Naive thymus-derived CD8-positive, alpha-beta T cell (primary cell): ENCODE measurements around the gene CELSR3. TPM values are rescaled to one million over a fixed set of nuclear protein-coding genes. Genes with fewer than 3 reads are reported as not detected.

Source experiments
- ATAC-seq, 2 donors: fragments of 150-1000 bp; cut with Tn5 transposase in 1 of 2; sonication (Bioruptor Pico), chemical (Tn5 transposase) in 1 of 2; 1 replicate in 1 of 2; 2 replicates in 1 of 2; pipeline ENCODE4 v1.10.0; 2021; ENCODE audit warnings: mild to moderate bottlenecking in 2 of 2, moderate library complexity in 2 of 2
- POLR2A ChIA-PET: fragments of 350-600 bp; sonication (Branson Sonifier 250); formaldehyde crosslinking; loops from one replicate; lab custom pipeline; 2021; ENCODE audit warnings: antibody characterized with exemption; lab: Charles Lee
- DNase-seq, 10 donors: peaks; one replicate each; pipeline versions ENCODE4 v3.0.0 to v3.0.0-alpha.2; 2020 to 2022
- H3K27ac Mint-ChIP-seq, 10 donors: one replicate each; pipeline ENCODE4 v1.8.0; 2020 to 2022; ENCODE audit warnings: mild to moderate bottlenecking in 10 of 10, mixed read lengths in 10 of 10, moderate library complexity in 4 of 10, inconsistent platforms in 1 of 10
- H3K27me3 Mint-ChIP-seq, 5 donors: one replicate each; pipeline ENCODE4 v1.8.0; 2021 to 2022; ENCODE audit warnings: mixed read lengths in 5 of 5
- H3K36me3 Mint-ChIP-seq, 3 donors: one replicate each; pipeline ENCODE4 v1.8.0; 2020 to 2022; ENCODE audit warnings: mixed read lengths in 3 of 3, mild to moderate bottlenecking in 2 of 3, inconsistent platforms in 1 of 3
- H3K4me1 Mint-ChIP-seq, 4 donors: one replicate each; pipeline ENCODE4 v1.8.0; 2021 to 2022; ENCODE audit warnings: mixed read lengths in 4 of 4
- H3K4me3 Mint-ChIP-seq, 10 donors: one replicate each; pipeline ENCODE4 v1.8.0; 2020 to 2022; ENCODE audit warnings: mild to moderate bottlenecking in 10 of 10, mixed read lengths in 10 of 10, moderate library complexity in 6 of 10, inconsistent platforms in 1 of 10
- H3K9me3 Mint-ChIP-seq, 9 donors: one replicate each; pipeline ENCODE4 v1.8.0; 2020 to 2022; ENCODE audit warnings: mixed read lengths in 9 of 9, mild to moderate bottlenecking in 3 of 9, inconsistent platforms in 1 of 9, moderate library complexity in 1 of 9
- polyA plus RNA-seq, 3 donors: library from polyadenylated mRNA; unstranded; fragments of 300-500 nt; fragmentation: Illumina TruSeq; gene quantifications; one replicate each; pipeline ENCODE4 v1.2.3, GENCODE V29; 2021
- total RNA-seq, 8 experiments: library from RNA in 2 of 8; stranded (reverse) in 2 of 8; gene quantifications; one replicate each; pipeline ENCODE4 v1.2.3 and lab custom pipeline; 2021 to 2026

The CELSR3 gene
- total and polyA plus RNA-seq, 5 experiments from 2014 or later: 0.21 to 7.9 (median 0.60) TPM

DNA sequence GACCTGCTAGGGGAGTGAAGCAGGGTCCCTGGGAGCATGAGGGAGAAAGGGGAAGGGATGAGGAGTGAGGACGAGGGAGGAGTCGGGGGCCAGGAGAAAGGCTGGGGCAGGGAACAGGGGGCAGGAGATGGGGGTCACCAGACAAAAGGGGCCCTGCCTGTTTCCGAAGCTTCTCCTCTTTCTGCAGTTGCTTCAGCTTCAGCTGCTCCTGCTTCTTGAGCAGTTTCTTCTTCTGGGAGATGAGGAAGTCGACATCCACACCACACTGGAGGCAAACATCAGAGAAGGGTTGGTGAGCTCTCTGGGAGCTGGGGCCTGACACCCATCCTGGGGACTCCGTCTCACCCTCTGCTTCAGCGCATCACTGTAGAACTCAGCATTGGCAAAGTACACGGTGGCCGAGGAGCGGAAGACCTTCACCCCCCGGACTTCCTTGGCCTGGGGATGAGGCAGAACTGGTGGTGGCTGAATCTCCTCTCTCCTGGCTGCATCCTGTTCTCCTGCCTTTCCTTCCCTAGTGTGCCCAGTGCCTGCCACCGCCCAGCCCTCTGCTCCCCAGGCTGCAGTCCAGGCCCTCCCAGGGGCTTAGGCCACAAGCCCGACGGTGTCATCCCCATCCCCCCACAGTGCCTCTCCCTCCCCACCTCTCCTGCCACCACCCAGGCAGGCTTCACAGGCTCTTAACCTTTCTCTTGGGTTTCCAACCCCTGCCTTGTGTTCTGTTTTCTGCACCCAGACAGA lies 34.2 kb downstream of the CELSR3 start:
- POLR2A ChIA-PET: no interaction called here
- no peak overlapping the region for H3K4me3 Mint-ChIP-seq
- H3K27ac Mint-ChIP-seq: peak overlapping the region in 1 of 10 donors; percentile 62
- peaks cover 0 to 20% (median 13%) of the 10 kb centered on the region in 3 donors for H3K36me3 Mint-ChIP-seq
- DNase-seq (no peak), ATAC-seq (no peak)
- peaks cover 5 to 20% (median 15%) of the 10 kb centered on the region in 4 donors for H3K4me1 Mint-ChIP-seq
- no peaks in the 10 kb centered on the region for H3K9me3 Mint-ChIP-seq
- H3K27me3 Mint-ChIP-seq: no peaks in the 10 kb centered on the region

- ATAC-seq: no peak
- Mint-ChIP-seq H3K27ac (no peak overlapping the region), H3K4me1 (peaks cover 5 to 15% (median 12%) of the 10 kb centered on the region in 4 donors), H3K4me3 (no peak overlapping the region), H3K27me3 (no peaks in the 10 kb centered on the region), H3K9me3 (no peaks in the 10 kb centered on the region), H3K36me3 (peaks cover 0 to 15% (median 13%) of the 10 kb centered on the region in 3 donors)
- POLR2A ChIA-PET: no interaction called here
- no peak for DNase-seq
Observed at GRCh38 chr3:48625600-48625999, 37.1 kb downstream of the CELSR3 start.

DNA sequence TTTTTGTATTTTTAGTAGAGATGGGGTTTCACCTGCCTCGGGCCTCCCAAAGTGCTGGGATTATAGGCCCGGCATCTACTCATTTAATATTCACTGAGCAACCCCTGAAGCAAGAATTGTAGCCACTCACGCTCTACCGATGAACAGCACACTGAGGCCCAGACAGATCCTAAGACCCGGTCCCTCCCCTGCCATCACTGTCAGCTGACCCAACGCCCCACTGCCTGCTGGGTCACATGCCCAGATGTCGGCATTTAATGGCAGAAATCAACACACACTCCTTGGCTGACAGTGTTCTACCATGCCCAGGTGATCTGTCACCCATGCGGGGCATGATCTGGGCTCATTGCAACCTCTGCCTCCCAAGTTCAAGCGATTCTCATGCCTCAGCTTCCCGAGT lies 37.9 kb downstream of the CELSR3 start:
- H3K27ac Mint-ChIP-seq: peak overlapping the region in 5 of 10 donors; percentile 17 to 63 (median 20)
- peaks cover 0 to 15% (median 11%) of the 10 kb centered on the region in 3 donors for H3K36me3 Mint-ChIP-seq
- ATAC-seq: no peak
- no peak overlapping the region for H3K4me3 Mint-ChIP-seq
- no peak for DNase-seq
- H3K9me3 Mint-ChIP-seq: peaks cover 0 to 3% (median 0%) of the 10 kb centered on the region in 9 donors
- no peaks in the 10 kb centered on the region for H3K27me3 Mint-ChIP-seq
- peaks cover 5 to 15% (median 12%) of the 10 kb centered on the region in 4 donors for H3K4me1 Mint-ChIP-seq
- POLR2A ChIA-PET: no interaction called here

DNA sequence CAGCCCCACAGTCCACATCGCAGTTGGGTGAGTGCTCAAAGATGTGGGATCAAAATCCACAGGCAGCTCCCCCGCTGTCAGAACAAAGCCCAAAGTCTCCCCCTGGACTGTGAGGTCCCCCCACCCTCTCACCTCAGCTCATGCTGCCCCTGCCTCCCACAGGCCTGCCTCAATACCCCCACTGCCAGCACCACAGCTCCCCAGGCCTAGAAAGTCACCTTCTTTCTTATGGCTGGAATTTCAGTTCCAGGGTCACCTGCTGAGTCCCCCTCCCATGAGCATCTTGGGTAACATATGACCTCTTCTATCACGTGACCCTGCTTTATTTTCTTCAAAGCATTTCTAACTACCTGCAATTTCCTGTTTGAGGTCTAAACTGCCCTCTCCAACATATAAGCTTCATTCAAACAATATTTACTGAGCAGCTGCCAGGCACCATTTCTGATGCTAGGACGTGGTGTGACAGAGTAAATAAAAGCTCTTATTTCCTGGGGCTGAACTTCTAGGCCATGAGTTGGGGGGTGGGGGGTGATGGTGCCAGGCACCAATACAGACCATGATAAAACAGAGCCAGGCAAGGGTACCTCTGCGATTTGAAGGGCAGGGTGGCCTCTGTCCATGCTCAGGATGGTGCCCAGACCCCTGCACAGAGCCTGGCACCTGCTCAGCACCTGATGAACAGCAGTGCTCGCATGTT lies 38.7 kb downstream of the CELSR3 start:
- Mint-ChIP-seq H3K36me3 (peaks cover 0 to 11% (median 10%) of the 10 kb centered on the region in 3 donors), H3K27ac (peak overlapping the region in 8 of 10 donors; percentile 5 to 52 (median 24)), H3K27me3 (no peaks in the 10 kb centered on the region), H3K9me3 (peaks cover 0 to 4% (median 0%) of the 10 kb centered on the region in 9 donors), H3K4me3 (no peak overlapping the region), H3K4me1 (peaks cover 5 to 15% (median 10%) of the 10 kb centered on the region in 4 donors)
- ATAC-seq: no peak
- no peak for DNase-seq
- POLR2A ChIA-PET: interaction anchor here (0.6 kb wide), 1 partner anchor 12 kb away, joined by 5 read pairs; no protein-coding TSS in a partner anchor

DNA sequence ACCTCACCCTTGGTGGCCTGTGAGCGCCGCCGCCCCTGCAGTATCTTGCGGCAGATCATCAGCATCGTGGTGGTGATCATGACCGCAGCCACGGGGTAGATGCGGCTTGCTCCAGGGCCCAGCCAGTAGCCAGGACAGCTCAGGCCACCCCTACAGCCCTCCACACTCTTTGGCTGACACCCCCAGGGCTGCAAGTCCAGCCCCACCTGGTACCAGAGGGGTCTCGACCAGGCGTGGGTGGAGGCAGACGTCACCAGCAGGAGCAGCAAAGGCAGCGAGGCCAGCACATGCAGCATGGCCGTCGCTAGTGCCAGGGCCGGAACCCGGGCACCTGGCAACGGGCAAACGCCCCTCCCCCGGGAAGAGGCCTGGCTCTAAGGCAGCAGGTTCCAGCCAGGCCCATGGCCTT lies 41.2 kb downstream of the CELSR3 start, which contains the start of gene TMEM89:
TMEM89 (minus strand) TSS at position 309 of the 409 bp plus-strand sequence; CDS start at position 296, 13 bp downstream.
- peaks cover 5 to 15% (median 10%) of the 10 kb centered on the region in 4 donors for H3K4me1 Mint-ChIP-seq
- peaks cover 0 to 26% (median 0%) of the 10 kb centered on the region in 9 donors for H3K9me3 Mint-ChIP-seq
- POLR2A ChIA-PET: interaction anchor here (1.6 kb wide), 1 partner anchor 35 kb away, joined by 3 read pairs; no protein-coding TSS in a partner anchor
- ATAC-seq (no peak), DNase-seq (no peak)
- no peaks in the 10 kb centered on the region for H3K27me3 Mint-ChIP-seq
- H3K4me3 Mint-ChIP-seq: no peak within 1 kb of the TSS
- peaks cover 0 to 8% (median 0%) of the 10 kb centered on the region in 3 donors for H3K36me3 Mint-ChIP-seq
- H3K27ac Mint-ChIP-seq: peak within 1 kb of the TSS in 1 of 10 donors; percentile 81

DNA sequence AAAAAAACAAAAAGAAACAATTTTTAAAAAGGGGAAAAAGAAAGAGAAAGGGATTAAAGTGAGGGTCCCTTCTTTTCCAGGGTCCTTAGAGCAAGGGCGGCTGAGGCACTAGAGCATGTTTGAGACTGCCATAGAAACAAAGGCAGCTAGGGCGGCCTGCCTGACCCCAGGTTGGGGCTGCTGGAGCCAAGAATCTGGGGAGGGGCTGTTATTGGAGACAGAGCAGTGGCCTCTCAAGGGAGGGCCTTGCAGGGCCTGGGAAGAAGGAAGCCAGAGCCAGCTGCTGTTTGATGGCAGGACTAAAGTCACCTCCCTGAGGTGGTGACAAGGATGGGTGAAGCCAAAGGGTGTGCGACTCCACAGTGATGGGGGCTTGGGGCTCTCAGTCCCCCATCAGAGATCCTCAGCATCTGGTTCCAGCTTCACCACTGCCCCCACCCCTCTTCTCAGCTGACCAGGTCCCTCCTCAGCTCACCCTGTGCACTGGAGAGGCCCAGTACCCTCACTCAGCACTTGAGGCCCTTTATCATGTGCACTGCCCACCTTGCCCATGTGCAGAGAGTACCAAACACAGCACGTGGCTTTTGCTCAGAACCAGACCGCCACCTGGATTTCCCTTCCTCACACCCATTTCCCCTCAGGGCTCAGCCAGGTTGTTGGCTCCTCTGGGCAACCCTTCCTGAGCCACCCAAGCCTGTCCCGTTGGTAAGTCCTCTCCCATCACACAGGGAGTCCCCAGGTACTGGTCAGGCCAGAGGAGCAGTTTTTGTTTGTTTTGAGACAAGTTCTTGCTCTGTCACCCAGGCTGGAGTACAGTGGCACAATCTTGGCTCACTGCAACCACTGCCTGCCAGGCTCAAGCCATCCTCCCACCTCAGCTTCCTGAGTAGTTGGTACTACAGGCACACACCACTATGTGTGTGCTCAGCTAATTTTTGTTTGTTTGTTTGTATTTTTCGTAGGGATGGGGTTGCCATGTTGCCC lies 42.9 kb downstream of the CELSR3 start:
- POLR2A ChIA-PET: no interaction called here
- H3K9me3 Mint-ChIP-seq: peaks cover 0 to 26% (median 0%) of the 10 kb centered on the region in 9 donors
- no peak overlapping the region for H3K27ac Mint-ChIP-seq
- H3K27me3 Mint-ChIP-seq: no peaks in the 10 kb centered on the region
- ATAC-seq (no peak), DNase-seq (no peak)
- H3K4me3 Mint-ChIP-seq: no peak overlapping the region
- peaks cover 5 to 12% (median 8%) of the 10 kb centered on the region in 4 donors for H3K4me1 Mint-ChIP-seq
- H3K36me3 Mint-ChIP-seq: peaks cover 0 to 8% (median 0%) of the 10 kb centered on the region in 3 donors

DNA sequence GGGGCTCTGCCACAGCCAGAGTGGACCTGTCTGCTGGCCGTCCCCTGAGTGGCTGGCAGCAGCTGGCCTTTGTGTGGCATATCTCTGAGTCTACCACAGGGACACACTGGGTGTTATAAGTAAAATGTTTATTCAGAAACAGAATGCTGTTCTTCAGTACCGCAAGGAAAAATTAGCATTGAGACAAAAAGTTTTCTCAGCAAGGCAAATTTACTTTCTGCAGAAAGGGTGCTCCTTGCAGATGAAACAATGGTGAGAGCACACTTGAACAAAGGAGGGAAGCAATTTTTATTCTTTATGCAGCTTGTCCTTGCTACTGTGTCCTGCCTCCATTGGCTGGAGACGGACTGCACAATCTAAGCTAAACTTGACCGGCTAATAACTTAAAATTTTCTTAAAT lies 45.1 kb downstream of the CELSR3 start:
- Mint-ChIP-seq H3K27me3 (no peaks in the 10 kb centered on the region), H3K9me3 (peaks cover 0 to 26% (median 0%) of the 10 kb centered on the region in 9 donors), H3K36me3 (peaks cover 0 to 8% (median 0%) of the 10 kb centered on the region in 3 donors), H3K4me3 (no peak overlapping the region), H3K4me1 (no peaks in the 10 kb centered on the region), H3K27ac (no peak overlapping the region)
- DNase-seq (no peak), ATAC-seq (no peak)
- POLR2A ChIA-PET: no interaction called here

GRCh38 chr3:48614044-48614443 lies 48.6 kb downstream of the CELSR3 start:
- H3K4me1 Mint-ChIP-seq: peaks cover 4 to 6% (median 5%) of the 10 kb centered on the region in 4 donors
- H3K9me3 Mint-ChIP-seq: peaks cover 0 to 23% (median 0%) of the 10 kb centered on the region in 9 donors
- no peak for DNase-seq
- no peaks in the 10 kb centered on the region for H3K27me3 Mint-ChIP-seq
- H3K4me3 Mint-ChIP-seq: no peak overlapping the region
- peak overlapping the region in 1 of 10 donors; percentile 51 for H3K27ac Mint-ChIP-seq
- peaks cover 0 to 8% (median 2%) of the 10 kb centered on the region in 3 donors for H3K36me3 Mint-ChIP-seq
- POLR2A ChIA-PET: no interaction called here
- no peak for ATAC-seq

GRCh38 chr3:48612309-48612708 lies 50.4 kb downstream of the CELSR3 start:
- peaks cover 0 to 7% (median 0%) of the 10 kb centered on the region in 9 donors for H3K9me3 Mint-ChIP-seq
- ATAC-seq (no peak), DNase-seq (no peak)
- H3K36me3 Mint-ChIP-seq: peaks cover 0 to 9% (median 3%) of the 10 kb centered on the region in 3 donors
- H3K27ac Mint-ChIP-seq: no peak overlapping the region
- peaks cover 8 to 20% (median 17%) of the 10 kb centered on the region in 4 donors for H3K4me1 Mint-ChIP-seq
- no peaks in the 10 kb centered on the region for H3K27me3 Mint-ChIP-seq
- H3K4me3 Mint-ChIP-seq: peak overlapping the region in 1 of 10 donors; percentile 7
- POLR2A ChIA-PET: interaction anchor here (0.6 to 0.7 kb wide), 2 partner anchors 12 to 176 kb away, joined by 4 to 5 read pairs; no protein-coding TSS in a partner anchor

- no peaks in the 10 kb centered on the region for H3K27me3 Mint-ChIP-seq
- POLR2A ChIA-PET: interaction anchor here (0.5 to 1.6 kb wide), 5 partner anchors 47 to 356 kb away, joined by 3 to 4 read pairs (median 3); no protein-coding TSS in a partner anchor
- peaks cover 0 to 31% (median 0%) of the 10 kb centered on the region in 3 donors for H3K36me3 Mint-ChIP-seq
- DNase-seq: peak; percentile 83 to 95 (median 92)
- H3K27ac Mint-ChIP-seq: peak within 1 kb of the TSS; percentile 92 to 99 (median 98)
- peaks cover 10 to 25% (median 18%) of the 10 kb centered on the region in 4 donors for H3K4me1 Mint-ChIP-seq
- no peaks in the 10 kb centered on the region for H3K9me3 Mint-ChIP-seq
- peak within 1 kb of the TSS; percentile 93 to 100 (median 98) for H3K4me3 Mint-ChIP-seq
- ATAC-seq: peak; percentile 99
Observed at GRCh38 chr3:48609088-48610005, 53.3 kb downstream of the CELSR3 start, which contains the start of gene UQCRC1. Gene UQCRC1 (minus strand): TSS chr3:48609646. CDS start chr3:48609620, 26 bp downstream.
